Measurements from ENCODE around the gene ADAM29. TPM values are rescaled to one million over a fixed set of nuclear protein-coding genes. Genes with fewer than 3 reads are reported as not detected.
A peak's percentile ranks its signal among the peaks of the same experiment; 100 is the strongest.

ADAM29 gene
- total RNA-seq, 1 donor from 2014 or later, result not detected

GRCh38 chr4:174874898-174875297 is 43.3 kb upstream of the ADAM29 start:
- TF ChIP-seq CTCF (IDR thresholded peaks at IDR 0.05; ENCODE audit: insufficient read depth, low read length, severe bottlenecking), result no peak
- DNase-seq (ENCODE audit: low read depth) (no peak), FAIRE-seq (no peak)
- Histone ChIP-seq H3K4me3 (ENCODE audit: low read depth, low read length) (no peak overlapping the region), H3K27me3 (ENCODE audit: control insufficient read depth, insufficient read depth, low read length) (no peaks in the 10 kb centered on the region), H3K36me3 (ENCODE audit: control insufficient read depth, insufficient read depth, low read length) (no peaks in the 10 kb centered on the region)

GRCh38 chr4:174880001-174880400 is 38.2 kb upstream of the ADAM29 start:
- Histone ChIP-seq H3K4me3 (ENCODE audit: low read depth, low read length) (no peak overlapping the region), H3K36me3 (ENCODE audit: control insufficient read depth, insufficient read depth, low read length) (no peaks in the 10 kb centered on the region), H3K27me3 (ENCODE audit: control insufficient read depth, insufficient read depth, low read length) (no peaks in the 10 kb centered on the region)
- FAIRE-seq (no peak), DNase-seq (ENCODE audit: low read depth) (no peak)
- no peak for TF ChIP-seq CTCF (IDR thresholded peaks at IDR 0.05; ENCODE audit: insufficient read depth, low read length, severe bottlenecking)

- DNase-seq (ENCODE audit: low read depth) (peak; percentile 20), FAIRE-seq (no peak)
- no peak for TF ChIP-seq CTCF (IDR thresholded peaks at IDR 0.05; ENCODE audit: insufficient read depth, low read length, severe bottlenecking)
- Histone ChIP-seq H3K27me3 (ENCODE audit: control insufficient read depth, insufficient read depth, low read length) (no peaks in the 10 kb centered on the region), H3K4me3 (ENCODE audit: low read depth, low read length) (no peak overlapping the region), H3K36me3 (ENCODE audit: control insufficient read depth, insufficient read depth, low read length) (no peaks in the 10 kb centered on the region)
These were observed 35.7 kb upstream of the ADAM29 start for GRCh38 chr4:174882317-174882992.

- Histone ChIP-seq H3K36me3 (ENCODE audit: control insufficient read depth, insufficient read depth, low read length) (no peaks in the 10 kb centered on the region), H3K27me3 (ENCODE audit: control insufficient read depth, insufficient read depth, low read length) (no peaks in the 10 kb centered on the region), H3K4me3 (ENCODE audit: low read depth, low read length) (no peak overlapping the region)
- TF ChIP-seq CTCF (IDR thresholded peaks at IDR 0.05; ENCODE audit: insufficient read depth, low read length, severe bottlenecking), result no peak
- no peak for DNase-seq (ENCODE audit: low read depth)
- FAIRE-seq, result no peak
These were observed 10.7 kb upstream of the ADAM29 start for GRCh38 chr4:174907508-174907907.

GRCh38 chr4:174910271-174910670 is 7.9 kb upstream of the ADAM29 start:
- Histone ChIP-seq H3K4me3 (ENCODE audit: low read depth, low read length) (no peak overlapping the region), H3K36me3 (ENCODE audit: control insufficient read depth, insufficient read depth, low read length) (no peaks in the 10 kb centered on the region), H3K27me3 (ENCODE audit: control insufficient read depth, insufficient read depth, low read length) (no peaks in the 10 kb centered on the region)
- DNase-seq (ENCODE audit: low read depth) (peak; percentile 37), FAIRE-seq (no peak)
- TF ChIP-seq CTCF (IDR thresholded peaks at IDR 0.05; ENCODE audit: insufficient read depth, low read length, severe bottlenecking), result no peak

All from bronchial epithelial cell (primary cell).